MM.1S (cell line): Measurements from ENCODE around the gene IER5.

Experiments used
- DNase-seq: peaks from one replicate; pipeline ENCODE4 v3.0.0-alpha.2; 2015
- H2AFZ ChIP-seq: fragments of 300-600 bp; sonication (generic); 2 replicates; pipeline ENCODE4 v1.6.0; 2016; ENCODE audit warnings: antibody characterized with exemption, low read length
- H3F3A ChIP-seq: fragments of 300-600 bp; sonication (generic); 2 replicates; pipeline ENCODE4 v1.6.1; 2016; ENCODE audit warnings: mild to moderate bottlenecking, antibody characterized with exemption, low read length, moderate library complexity, mixed read lengths; ENCODE audit not compliant: insufficient read depth
- H3K27ac ChIP-seq: fragments of 300-600 bp; sonication (generic); 2 replicates; pipeline ENCODE4 v1.5.1; 2016; ENCODE audit warnings: mild to moderate bottlenecking, low read length
- H3K27me3 ChIP-seq: fragments of 300-600 bp; sonication (generic); replicated peaks from 2 replicates; pipeline ENCODE4 v1.6.0; 2016; ENCODE audit warnings: low read length; ENCODE audit not compliant: insufficient read depth
- H3K36me3 ChIP-seq: fragments of 300-600 bp; sonication (generic); replicated peaks from 2 replicates; pipeline ENCODE4 v1.6.1; 2016; ENCODE audit warnings: mild to moderate bottlenecking, low read length, mixed read lengths; ENCODE audit not compliant: insufficient read depth
- H3K4me1 ChIP-seq: fragments of 300-600 bp; sonication (generic); 2 replicates; pipeline ENCODE4 v1.6.1; 2016; ENCODE audit warnings: low read length, mixed read lengths
- H3K4me2 ChIP-seq: fragments of 300-600 bp; sonication (generic); 2 replicates; pipeline ENCODE4 v1.6.0; 2016; ENCODE audit warnings: low read depth, low read length
- H3K4me3 ChIP-seq: fragments of 300-600 bp; sonication (generic); 2 replicates; pipeline ENCODE4 v1.5.1; 2016; ENCODE audit warnings: low read length, mixed read lengths
- H3K79me2 ChIP-seq: fragments of 300-600 bp; sonication (generic); 2 replicates; pipeline ENCODE4 v1.6.1; 2016; ENCODE audit warnings: mixed run types, low read length, mixed read lengths
- H3K9ac ChIP-seq: fragments of 300-600 bp; sonication (generic); 2 replicates; pipeline ENCODE4 v1.6.1; 2016; ENCODE audit warnings: low read length, mixed read lengths
- H3K9me2 ChIP-seq: fragments of 300-600 bp; sonication (generic); replicated peaks from 2 replicates; pipeline ENCODE4 v1.6.1; 2016; ENCODE audit warnings: mild to moderate bottlenecking, low read length, mixed read lengths; ENCODE audit not compliant: insufficient read depth
- H3K9me3 ChIP-seq: fragments of 300-600 bp; sonication (generic); replicated peaks from 2 replicates; pipeline ENCODE4 v1.6.1; 2016; ENCODE audit warnings: mild to moderate bottlenecking, low read length, mixed read lengths; ENCODE audit not compliant: insufficient read depth
- H4K20me1 ChIP-seq: fragments of 300-600 bp; sonication (generic); 2 replicates; pipeline ENCODE4 v1.6.1; 2016; ENCODE audit warnings: mild to moderate bottlenecking, low read length, moderate library complexity, mixed read lengths; ENCODE audit not compliant: insufficient read depth
- EZH2 ChIP-seq: fragments of 300-600 bp; sonication (generic); optimal IDR thresholded peaks from 2 replicates; pipeline ENCODE3; 2017; ENCODE audit warnings: low read depth, mild to moderate bottlenecking, antibody characterized with exemption, low read length, mixed read lengths
- EZH2phosphoT487 ChIP-seq: fragments of 300-600 bp; sonication (generic); IDR thresholded peaks from 2 replicates; pipeline ENCODE4 v1.6.1; 2018; ENCODE audit warnings: antibody characterized with exemption, low read length
- TF ChIP-seq, protein P1 (sequence below): fragments of 300-600 bp; sonication (generic); IDR thresholded peaks from 2 replicates; pipeline ENCODE4 v1.5.1; 2016; ENCODE audit warnings: antibody characterized with exemption, low read length, mixed read lengths

The IER5 gene

GRCh38 chr1:181097242-181097641 is 8.7 kb downstream of the IER5 start:
- DNase-seq = no peak

GRCh38 chr1:181099152-181100014 is 10.9 kb downstream of the IER5 start:
- Histone ChIP-seq H3F3A (0 out of 2 replicates have a peak, but pooled peaks cover 8% of the 10 kb centered on the region), H3K4me1 (peaks cover 24% of the 10 kb centered on the region), H3K4me2 (peak overlapping the region; percentile 27), H3K36me3 (no peaks in the 10 kb centered on the region), H3K9me2 (no peaks in the 10 kb centered on the region), H3K79me2 (no peaks in the 10 kb centered on the region), H4K20me1 (no peaks in the 10 kb centered on the region), H3K27me3 (no peaks in the 10 kb centered on the region), H3K9ac (no peak overlapping the region), H3K9me3 (no peaks in the 10 kb centered on the region), H3K4me3 (no peak overlapping the region), H2AFZ (peak overlapping the region; percentile 1; the same call in 1 of the 2 replicates), H3K27ac (peak overlapping the region; percentile 2; the same call in 1 of the 2 replicates)
- no peak for TF ChIP-seq EZH2phosphoT487
- no peak for TF ChIP-seq EZH2
- TF ChIP-seq, protein P1, sequence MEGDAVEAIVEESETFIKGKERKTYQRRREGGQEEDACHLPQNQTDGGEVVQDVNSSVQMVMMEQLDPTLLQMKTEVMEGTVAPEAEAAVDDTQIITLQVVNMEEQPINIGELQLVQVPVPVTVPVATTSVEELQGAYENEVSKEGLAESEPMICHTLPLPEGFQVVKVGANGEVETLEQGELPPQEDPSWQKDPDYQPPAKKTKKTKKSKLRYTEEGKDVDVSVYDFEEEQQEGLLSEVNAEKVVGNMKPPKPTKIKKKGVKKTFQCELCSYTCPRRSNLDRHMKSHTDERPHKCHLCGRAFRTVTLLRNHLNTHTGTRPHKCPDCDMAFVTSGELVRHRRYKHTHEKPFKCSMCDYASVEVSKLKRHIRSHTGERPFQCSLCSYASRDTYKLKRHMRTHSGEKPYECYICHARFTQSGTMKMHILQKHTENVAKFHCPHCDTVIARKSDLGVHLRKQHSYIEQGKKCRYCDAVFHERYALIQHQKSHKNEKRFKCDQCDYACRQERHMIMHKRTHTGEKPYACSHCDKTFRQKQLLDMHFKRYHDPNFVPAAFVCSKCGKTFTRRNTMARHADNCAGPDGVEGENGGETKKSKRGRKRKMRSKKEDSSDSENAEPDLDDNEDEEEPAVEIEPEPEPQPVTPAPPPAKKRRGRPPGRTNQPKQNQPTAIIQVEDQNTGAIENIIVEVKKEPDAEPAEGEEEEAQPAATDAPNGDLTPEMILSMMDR = no peak
- peak; percentile 37 for DNase-seq

More at GRCh38 chr1:181097242-181097641, 8.7 kb downstream of the IER5 start:
- Histone ChIP-seq H3K9me3 (no peaks in the 10 kb centered on the region), H3K4me3 (no peak overlapping the region), H3K9me2 (no peaks in the 10 kb centered on the region), H3K79me2 (peaks cover 10% of the 10 kb centered on the region), H2AFZ (no peak overlapping the region), H3K9ac (no peak overlapping the region), H3K4me2 (no peak overlapping the region), H3K27me3 (no peaks in the 10 kb centered on the region), H3K27ac (no peak overlapping the region), H3F3A (0 out of 2 replicates have a peak, but pooled peaks cover 4% of the 10 kb centered on the region), H3K36me3 (no peaks in the 10 kb centered on the region), H3K4me1 (peaks cover 14% of the 10 kb centered on the region), H4K20me1 (0 out of 2 replicates have a peak, but pooled peaks cover 7% of the 10 kb centered on the region)
- TF ChIP-seq, protein P1 = no peak
- TF ChIP-seq EZH2phosphoT487 (no peak), EZH2 (no peak)

DNA sequence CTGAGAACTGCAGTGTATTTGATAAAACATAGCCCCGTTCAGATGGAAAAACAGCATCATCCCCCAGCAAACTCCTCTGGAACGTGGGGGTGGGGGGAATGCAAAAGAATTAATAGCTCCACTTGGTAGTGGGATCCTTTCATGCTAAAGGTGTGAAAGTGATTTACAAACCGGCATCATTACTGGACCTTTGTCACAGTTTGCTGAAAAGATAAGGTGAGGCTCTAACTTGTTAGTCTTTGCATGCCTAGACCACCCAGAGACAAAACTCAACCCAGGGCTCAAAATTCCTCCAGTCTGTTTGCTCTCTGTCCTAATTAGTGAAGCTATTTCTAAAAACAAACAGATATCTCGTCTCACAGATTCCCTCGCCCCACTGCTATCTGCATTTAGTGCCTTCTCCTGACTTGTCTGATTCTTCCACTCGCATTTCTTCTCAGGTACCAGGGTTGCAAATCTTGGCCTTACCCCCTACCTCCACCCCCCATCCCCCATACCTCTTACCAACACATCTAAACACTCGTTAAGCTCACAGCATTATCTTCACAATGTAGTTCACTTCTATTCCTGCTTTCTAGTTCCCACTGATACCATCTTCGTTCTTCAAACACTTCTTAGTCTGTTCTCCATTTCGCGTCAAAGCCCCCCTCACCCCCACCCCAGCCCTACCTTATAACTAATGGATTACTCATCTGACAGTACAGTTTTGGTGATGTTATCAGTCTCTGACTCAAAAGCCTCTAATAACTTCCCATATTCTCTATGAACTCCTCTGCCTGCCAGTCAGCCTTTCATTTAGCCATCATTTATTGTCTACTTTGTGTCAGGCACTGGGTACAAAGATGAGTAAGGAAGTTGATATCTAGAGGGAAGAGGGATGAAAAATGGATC is 11.8 kb downstream of the IER5 start:
- Histone ChIP-seq H3K4me2 (peak overlapping the region; percentile 27; the same call in 1 of the 2 replicates), H2AFZ (no peak overlapping the region), H4K20me1 (no peaks in the 10 kb centered on the region), H3K4me3 (no peak overlapping the region), H3K79me2 (no peaks in the 10 kb centered on the region), H3K4me1 (peaks cover 26% of the 10 kb centered on the region), H3K9ac (no peak overlapping the region), H3K27ac (peak overlapping the region; percentile 2; the same call in 1 of the 2 replicates), H3K36me3 (no peaks in the 10 kb centered on the region), H3K9me2 (no peaks in the 10 kb centered on the region), H3F3A (0 out of 2 replicates have a peak, but pooled peaks cover 10% of the 10 kb centered on the region), H3K27me3 (no peaks in the 10 kb centered on the region), H3K9me3 (no peaks in the 10 kb centered on the region)
- TF ChIP-seq, protein P1 = no peak
- TF ChIP-seq EZH2 (no peak), EZH2phosphoT487 (no peak)
- no peak for DNase-seq
